IPS-18a (cell line): ENCODE results near the gene PAPOLG.
"Not testable (repeated sequence)": the region's sequence is repeated elsewhere in the genome, so short reads cannot be mapped to it uniquely, and the experiment has no call there.

Experiments
- H3K27ac ChIP-seq: one replicate; pipeline ENCODE4 v1.5.1; 2013; ENCODE audit warnings: low read length
- H3K27me3 ChIP-seq: one replicate; pipeline ENCODE4 v1.6.1; 2013; ENCODE audit warnings: mild to moderate bottlenecking, low read length; ENCODE audit not compliant: control insufficient read depth, insufficient read depth
- H3K36me3 ChIP-seq: one replicate; pipeline ENCODE4 v1.6.1; 2013; ENCODE audit warnings: low read depth, low read length; ENCODE audit not compliant: control insufficient read depth
- H3K4me1 ChIP-seq: one replicate; pipeline ENCODE4 v1.6.1; 2013; ENCODE audit warnings: low read depth, low read length; ENCODE audit not compliant: control insufficient read depth
- H3K4me3 ChIP-seq: one replicate; pipeline ENCODE4 v1.5.1; 2013; ENCODE audit warnings: low read length
- H3K9ac ChIP-seq: one replicate; pipeline ENCODE4 v1.6.1; 2013; ENCODE audit warnings: mild to moderate bottlenecking, low read length, moderate library complexity
- H3K9me3 ChIP-seq: one replicate; pipeline ENCODE4 v1.6.1; 2013; ENCODE audit warnings: low read depth, low read length; ENCODE audit not compliant: control insufficient read depth

Gene PAPOLG

GRCh38 chr2:60818272-60818671 is 62.2 kb downstream of the PAPOLG start:
- no peak overlapping the region for H3K9ac ChIP-seq
- no peaks in the 10 kb centered on the region for H3K4me1 ChIP-seq
- H3K9me3 ChIP-seq = no peaks in the 10 kb centered on the region
- H3K27ac ChIP-seq = no peak overlapping the region
- H3K4me3 ChIP-seq = no peak overlapping the region
- no peaks in the 10 kb centered on the region for H3K36me3 ChIP-seq
- no peaks in the 10 kb centered on the region for H3K27me3 ChIP-seq

GRCh38 chr2:60819155-60819862 is 63.2 kb downstream of the PAPOLG start:
- H3K36me3 ChIP-seq = no peaks in the 10 kb centered on the region
- no peaks in the 10 kb centered on the region for H3K9me3 ChIP-seq
- H3K27ac ChIP-seq = no peak overlapping the region
- no peak overlapping the region for H3K9ac ChIP-seq
- no peaks in the 10 kb centered on the region for H3K27me3 ChIP-seq
- H3K4me3 ChIP-seq = no peak overlapping the region
- no peaks in the 10 kb centered on the region for H3K4me1 ChIP-seq

GRCh38 chr2:60819936-60820335 is 63.9 kb downstream of the PAPOLG start:
- H3K27ac ChIP-seq = no peak overlapping the region
- H3K9me3 ChIP-seq = no peaks in the 10 kb centered on the region
- no peak overlapping the region for H3K4me3 ChIP-seq
- no peaks in the 10 kb centered on the region for H3K4me1 ChIP-seq
- no peak overlapping the region for H3K9ac ChIP-seq
- no peaks in the 10 kb centered on the region for H3K36me3 ChIP-seq
- no peaks in the 10 kb centered on the region for H3K27me3 ChIP-seq

GRCh38 chr2:60820416-60821132 is 64.5 kb downstream of the PAPOLG start:
- Histone ChIP-seq H3K36me3 (no peaks in the 10 kb centered on the region), H3K27me3 (no peaks in the 10 kb centered on the region), H3K4me1 (no peaks in the 10 kb centered on the region), H3K4me3 (no peak overlapping the region), H3K27ac (no peak overlapping the region), H3K9me3 (no peaks in the 10 kb centered on the region), H3K9ac (no peak overlapping the region)

- H3K27ac ChIP-seq = no peak overlapping the region
- no peak overlapping the region for H3K4me3 ChIP-seq
- no peaks in the 10 kb centered on the region for H3K27me3 ChIP-seq
- H3K4me1 ChIP-seq = no peaks in the 10 kb centered on the region
- no peaks in the 10 kb centered on the region for H3K9me3 ChIP-seq
- H3K9ac ChIP-seq = no peak overlapping the region
- H3K36me3 ChIP-seq = no peaks in the 10 kb centered on the region
These were observed 65.0 kb downstream of the PAPOLG start for GRCh38 chr2:60821133-60821469.

GRCh38 chr2:60821587-60822302 is 65.7 kb downstream of the PAPOLG start:
- Histone ChIP-seq H3K36me3 (no peaks in the 10 kb centered on the region), H3K4me1 (no peaks in the 10 kb centered on the region), H3K27me3 (no peaks in the 10 kb centered on the region), H3K9me3 (no peaks in the 10 kb centered on the region), H3K9ac (no peak overlapping the region), H3K27ac (no peak overlapping the region), H3K4me3 (no peak overlapping the region)

- Histone ChIP-seq H3K4me1 (no peaks in the 10 kb centered on the region), H3K27me3 (no peaks in the 10 kb centered on the region), H3K9ac (no peak overlapping the region), H3K9me3 (no peaks in the 10 kb centered on the region), H3K4me3 (no peak overlapping the region), H3K27ac (no peak overlapping the region), H3K36me3 (no peaks in the 10 kb centered on the region)
These were observed 66.9 kb downstream of the PAPOLG start for GRCh38 chr2:60822987-60823386.

GRCh38 chr2:60823694-60824305 is 67.7 kb downstream of the PAPOLG start:
- no peaks in the 10 kb centered on the region for H3K9me3 ChIP-seq
- no peak overlapping the region for H3K27ac ChIP-seq
- no peaks in the 10 kb centered on the region for H3K36me3 ChIP-seq
- no peak overlapping the region for H3K4me3 ChIP-seq
- no peaks in the 10 kb centered on the region for H3K4me1 ChIP-seq
- no peak overlapping the region for H3K9ac ChIP-seq
- no peaks in the 10 kb centered on the region for H3K27me3 ChIP-seq

GRCh38 chr2:60825666-60826065 is 69.6 kb downstream of the PAPOLG start:
- Histone ChIP-seq H3K27ac (no peak overlapping the region), H3K9me3 (no peaks in the 10 kb centered on the region), H3K4me3 (no peak overlapping the region), H3K4me1 (no peaks in the 10 kb centered on the region), H3K36me3 (no peaks in the 10 kb centered on the region), H3K9ac (no peak overlapping the region), H3K27me3 (no peaks in the 10 kb centered on the region)

GRCh38 chr2:60826111-60826510 is 70.0 kb downstream of the PAPOLG start:
- Histone ChIP-seq H3K27me3 (no peaks in the 10 kb centered on the region), H3K4me1 (no peaks in the 10 kb centered on the region), H3K4me3 (no peak overlapping the region), H3K27ac (no peak overlapping the region), H3K9me3 (no peaks in the 10 kb centered on the region), H3K36me3 (no peaks in the 10 kb centered on the region), H3K9ac (no peak overlapping the region)

GRCh38 chr2:60826860-60827259 is 70.8 kb downstream of the PAPOLG start:
- H3K36me3 ChIP-seq, H3K27me3 ChIP-seq, H3K27ac ChIP-seq, H3K9ac ChIP-seq, H3K9me3 ChIP-seq, H3K4me3 ChIP-seq, H3K4me1 ChIP-seq: not testable (repeated sequence)
